DND-41 (cell line): ENCODE results near the gene CNKSR2.

Experiments used
- CTCF ChIP-seq: IDR thresholded peaks from 2 replicates; pipeline ENCODE4 v1.5.1; 2012; ENCODE audit warnings: borderline replicate concordance, low read length, moderate library complexity, mild to moderate bottlenecking; ENCODE audit not compliant: poor library complexity, severe bottlenecking; ENCODE audit errors: extremely low read depth
- EZH2 ChIP-seq: IDR thresholded peaks from 3 replicates; pipeline ENCODE4 v1.6.1; 2012; ENCODE audit warnings: borderline replicate concordance, low read depth, mild to moderate bottlenecking, moderate library complexity, low read length, inconsistent platforms; ENCODE audit not compliant: severe bottlenecking

GRCh38 chrX:21398426-21398825, 24.2 kb downstream of the CNKSR2 start:
- TF ChIP-seq CTCF, result no peak
- no peak for TF ChIP-seq EZH2
